Smooth muscle cell (in vitro differentiated cells): Measurements from ENCODE around the gene SLC30A7. TPM values are rescaled to one million over a fixed set of nuclear protein-coding genes. Genes with fewer than 3 reads are reported as not detected.

ENCODE experiments used
- DNase-seq: peaks from one replicate; lab custom pipeline; 2025; ENCODE audit not compliant: unreplicated experiment; lab: John Stamatoyannopoulos, UW
- H2AFZ ChIP-seq: fragments of 200-600 bp; sonication (generic); 2 replicates; pipeline ENCODE4 v1.6.0; 2016; ENCODE audit warnings: antibody characterized with exemption, low read depth, mild to moderate bottlenecking
- H3F3A ChIP-seq: fragments of 200-600 bp; sonication (generic); 2 replicates; pipeline ENCODE4 v1.6.0; 2017; ENCODE audit warnings: antibody characterized with exemption, low read depth
- H3K27ac ChIP-seq: fragments of 200-600 bp; sonication (generic); 2 replicates; pipeline ENCODE4 v1.5.1; 2016; ENCODE audit warnings: low read depth, mild to moderate bottlenecking
- H3K27me3 ChIP-seq: fragments of 200-600 bp; sonication (generic); 2 replicates; pipeline ENCODE4 v1.6.1; 2016; ENCODE audit warnings: low read depth, mild to moderate bottlenecking
- H3K36me3 ChIP-seq: fragments of 200-600 bp; sonication (generic); 2 replicates; pipeline ENCODE4 v1.5.1; 2016; ENCODE audit warnings: low read depth
- H3K4me1 ChIP-seq: fragments of 200-600 bp; sonication (generic); 2 replicates; pipeline ENCODE4 v1.5.1; 2016; ENCODE audit warnings: low read depth
- H3K4me2 ChIP-seq: fragments of 200-600 bp; sonication (generic); 2 replicates; pipeline ENCODE4 v1.6.0; 2016; ENCODE audit warnings: mild to moderate bottlenecking
- H3K4me3 ChIP-seq: fragments of 200-600 bp; sonication (generic); 2 replicates; pipeline ENCODE4 v1.5.1; 2016; ENCODE audit warnings: mild to moderate bottlenecking
- H3K79me2 ChIP-seq: fragments of 200-600 bp; sonication (generic); 2 replicates; pipeline ENCODE4 v1.6.0; 2016; ENCODE audit warnings: low read depth, mild to moderate bottlenecking
- H3K9ac ChIP-seq: fragments of 200-600 bp; sonication (generic); 2 replicates; pipeline ENCODE4 v1.6.0; 2016; ENCODE audit warnings: low read depth
- H3K9me3 ChIP-seq: fragments of 200-600 bp; sonication (generic); replicated peaks from 2 replicates; pipeline ENCODE4 v1.5.1; 2016; ENCODE audit warnings: low read depth
- H4K20me1 ChIP-seq: fragments of 200-600 bp; sonication (generic); 2 replicates; pipeline ENCODE4 v1.6.0; 2016; ENCODE audit warnings: low read depth
- CTCF ChIP-seq: fragments of 200-600 bp; sonication (generic); IDR thresholded peaks from 2 replicates; pipeline ENCODE4 v1.5.1; 2017; ENCODE audit warnings: borderline replicate concordance, mild to moderate bottlenecking, antibody characterized with exemption; ENCODE audit not compliant: insufficient read depth, poor library complexity, severe bottlenecking
- WGBS: methylation state at CpG from one replicate; pipeline ENCODE4 v1.1.7; 2016; ENCODE audit warnings: low lambda C conversion rate; 5-methylcytosine and 5-hydroxymethylcytosine counted together
- polyA plus RNA-seq: library from polyadenylated mRNA; unstranded; fragments of >200 nt; fragmentation: Nextera tagmentation; extraction: Ambion mirVana; gene quantifications from 2 replicates; pipeline ENCODE4 v1.2.1, GENCODE V29; 2016
- total RNA-seq: library from RNA; depleted of rRNA; stranded (reverse); fragments of >200 nt; gene quantifications from 2 replicates; pipeline ENCODE4 v1.2.3, GENCODE V29; 2014

Gene SLC30A7
- total and polyA plus RNA-seq, 2 experiments from 2014 or later = 22.0 to 59.0 TPM

GRCh38 chr1:100960098-100960497, 64.2 kb downstream of the SLC30A7 start:
- no peaks in the 10 kb centered on the region for H3K9me3 ChIP-seq
- H3K36me3 ChIP-seq = peaks cover 5% of the 10 kb centered on the region
- no peak overlapping the region for H3K4me3 ChIP-seq
- no peak overlapping the region for H2AFZ ChIP-seq
- no peaks in the 10 kb centered on the region for H3K79me2 ChIP-seq
- no peaks in the 10 kb centered on the region for H3K27me3 ChIP-seq
- WGBS = 86% methylated on average over 1 of the region's 1 CpG
- H3K9ac ChIP-seq = no peak overlapping the region
- DNase-seq = no peak
- TF ChIP-seq CTCF = no peak
- H3K4me1 ChIP-seq = peaks cover 16% of the 10 kb centered on the region
- H3K27ac ChIP-seq = no peak overlapping the region
- H3K4me2 ChIP-seq = no peak overlapping the region
- no peaks in the 10 kb centered on the region for H3F3A ChIP-seq
- peaks cover 58% of the 10 kb centered on the region for H4K20me1 ChIP-seq

GRCh38 chr1:100968621-100969020, 72.7 kb downstream of the SLC30A7 start:
- no peak overlapping the region for H3K27ac ChIP-seq
- no peaks in the 10 kb centered on the region for H3K79me2 ChIP-seq
- no peak overlapping the region for H3K4me3 ChIP-seq
- H4K20me1 ChIP-seq = peaks cover 33% of the 10 kb centered on the region
- H3F3A ChIP-seq = no peaks in the 10 kb centered on the region
- TF ChIP-seq CTCF = no peak
- no peaks in the 10 kb centered on the region for H3K9me3 ChIP-seq
- 96% methylated on average over 1 of the region's 1 CpG for WGBS
- H3K27me3 ChIP-seq = no peaks in the 10 kb centered on the region
- DNase-seq = no peak
- H2AFZ ChIP-seq = no peak overlapping the region
- no peak overlapping the region for H3K9ac ChIP-seq
- H3K4me1 ChIP-seq = no peaks in the 10 kb centered on the region
- no peak overlapping the region for H3K4me2 ChIP-seq
- peaks cover 11% of the 10 kb centered on the region for H3K36me3 ChIP-seq

- Histone ChIP-seq H3K4me2 (no peak overlapping the region), H3K4me1 (no peaks in the 10 kb centered on the region)
These were observed 73.4 kb downstream of the SLC30A7 start for GRCh38 chr1:100969327-100969726.

More at GRCh38 chr1:100969327-100969726, 73.4 kb downstream of the SLC30A7 start:
- Histone ChIP-seq H3K27ac (no peak overlapping the region), H3K4me3 (no peak overlapping the region), H3K79me2 (no peaks in the 10 kb centered on the region), H3K9me3 (no peaks in the 10 kb centered on the region), H3K9ac (no peak overlapping the region), H3K27me3 (no peaks in the 10 kb centered on the region), H2AFZ (no peak overlapping the region), H4K20me1 (peaks cover 29% of the 10 kb centered on the region), H3F3A (no peaks in the 10 kb centered on the region), H3K36me3 (peaks cover 12% of the 10 kb centered on the region)
- no peak for TF ChIP-seq CTCF
- WGBS = 95% methylated on average over 2 of the region's 2 CpGs
- DNase-seq = no peak
